A549 (cell line): ENCODE data around the gene PTTG1IP. TPM values are rescaled to one million over a fixed set of nuclear protein-coding genes. Genes with fewer than 3 reads are reported as not detected.

Source experiments
- ATAC-seq, 2 experiments: fragments of 200-7000 bp in 1 of 2; fragments of >200 bp in 1 of 2; cut with Nextera tagmentation in 1 of 2; cut with Tn5 transposase in 1 of 2; 3 replicates each; pipeline versions ENCODE4 v1.8.0 to v1.9.1; 2018 to 2020; ENCODE audit warnings: mild to moderate bottlenecking in 1 of 2, moderate library complexity in 1 of 2
- CTCF ChIA-PET: fragments of 300-600 bp; sonication (Branson Sonifier 250); formaldehyde crosslinking; extraction: SDS; loops from one replicate; lab custom pipeline; 2021; ENCODE audit warnings: antibody characterized with exemption, inconsistent platforms; lab: Yijun Ruan, JAX
- POLR2A ChIA-PET: fragments of 350-600 bp; formaldehyde crosslinking; extraction: SDS; loops from one replicate; lab custom pipeline; 2021; ENCODE audit warnings: antibody characterized with exemption, inconsistent platforms; lab: Yijun Ruan, JAX
- DNase-seq, 2 experiments: peaks; one replicate each; pipeline versions ENCODE4 v3.0.0 to v3.0.0-alpha.2; 2011 to 2016; ENCODE audit warnings: low read depth in 1 of 2, low spot score in 1 of 2
- FAIRE-seq: peaks from 2 replicates; lab custom pipeline; 2011; peaks lifted over from hg19 to GRCh38; lab: Jason Lieb, UNC
- H3K27ac ChIP-seq, 2 experiments: fragments of >200 bp; sonication (Bioruptor Twin); formaldehyde crosslinking; 3 replicates each; pipeline ENCODE4 v1.5.1; 2016 to 2017
- H3K4me1 ChIP-seq: fragments of >200 bp; sonication (Bioruptor Twin); formaldehyde crosslinking; 3 replicates; pipeline ENCODE4 v1.6.1; 2016
- H3K4me2 ChIP-seq: fragments of >200 bp; sonication (Bioruptor Twin); formaldehyde crosslinking; 3 replicates; pipeline ENCODE4 v1.6.1; 2016
- H3K4me3 ChIP-seq: fragments of >200 bp; sonication (Bioruptor Twin); formaldehyde crosslinking; 3 replicates; pipeline ENCODE4 v1.5.1; 2016
- H3K9me3 ChIP-seq: fragments of >200 bp; sonication (Bioruptor Twin); formaldehyde crosslinking; 3 replicates; pipeline ENCODE4 v1.6.1; 2016
- BCL3 ChIP-seq: fragments of >200 bp; sonication (Bioruptor Twin); formaldehyde crosslinking; IDR thresholded peaks from 3 replicates; pipeline ENCODE4 v1.6.1; 2016
- BHLHE40 ChIP-seq: IDR thresholded peaks from 2 replicates; pipeline ENCODE4 v1.6.1; 2012; ENCODE audit warnings: low read depth, low read length, inconsistent platforms
- CBX2 ChIP-seq: fragments of 200-600 bp; sonication (generic); IDR thresholded peaks from 2 replicates; pipeline ENCODE4 v1.6.1; 2016; ENCODE audit warnings: low read depth, mild to moderate bottlenecking, borderline replicate concordance
- CHD2 ChIP-seq: fragments of 150-350 bp; IDR thresholded peaks from 2 replicates; pipeline ENCODE4 v1.6.1; 2014; ENCODE audit warnings: low read length; ENCODE audit not compliant: partially characterized antibody
- CTCF ChIP-seq: fragments of >200 bp; sonication (Bioruptor Twin); formaldehyde crosslinking; IDR thresholded peaks from 3 replicates; pipeline ENCODE4 v1.5.1; 2016
- EHF ChIP-seq: fragments of 250-450 bp; sonication (Bioruptor Pico); IDR thresholded peaks from 2 replicates; pipeline ENCODE4 v1.5.0; 2020; ENCODE audit warnings: mild to moderate bottlenecking
- EHMT2 ChIP-seq: fragments of 200-600 bp; sonication (generic); IDR thresholded peaks from 2 replicates; pipeline ENCODE4 v1.6.1; 2016; ENCODE audit warnings: antibody characterized with exemption, low read depth, mild to moderate bottlenecking, moderate library complexity
- FOSB ChIP-seq: fragments of 250-450 bp; sonication (Bioruptor Pico); IDR thresholded peaks from 2 replicates; pipeline ENCODE4 v1.5.0; 2020; ENCODE audit warnings: mild to moderate bottlenecking, moderate library complexity
- FOSL2 ChIP-seq, 2 experiments: fragments of 450-650 bp in 1 of 2; fragments of >200 bp in 1 of 2; sonication (Bioruptor Twin) in 1 of 2; formaldehyde crosslinking; IDR thresholded peaks; 2 replicates each; pipeline versions ENCODE4 v1.5.0 to v1.6.1; 2016 to 2020; ENCODE audit warnings: mild to moderate bottlenecking in 1 of 2, moderate library complexity in 1 of 2
- GATA3 ChIP-seq: IDR thresholded peaks from 2 replicates; pipeline ENCODE4 v1.6.1; 2012; ENCODE audit warnings: borderline replicate concordance
- HEYL ChIP-seq: fragments of 250-450 bp; sonication (Bioruptor Pico); IDR thresholded peaks from 2 replicates; pipeline ENCODE4 v1.8.0; 2021; ENCODE audit warnings: mild to moderate bottlenecking, moderate library complexity
- JUN ChIP-seq, 2 experiments: fragments of >200 bp; sonication (Bioruptor Twin); formaldehyde crosslinking; IDR thresholded peaks; 2 replicates in 1 of 2; 3 replicates in 1 of 2; pipeline ENCODE4 v1.6.1; 2016 to 2017
- JUNB ChIP-seq: fragments of >200 bp; sonication (Bioruptor Twin); formaldehyde crosslinking; IDR thresholded peaks from 2 replicates; pipeline ENCODE4 v1.6.1; 2016
- KDM1A ChIP-seq: fragments of 200-600 bp; sonication (generic); IDR thresholded peaks from 2 replicates; pipeline ENCODE4 v1.6.1; 2016; ENCODE audit warnings: low read depth, mild to moderate bottlenecking
- KDM5A ChIP-seq: fragments of 200-600 bp; sonication (generic); IDR thresholded peaks from 2 replicates; pipeline ENCODE4 v1.6.1; 2016; ENCODE audit warnings: antibody characterized with exemption, mild to moderate bottlenecking
- MAZ ChIP-seq: fragments of 150-350 bp; IDR thresholded peaks from 2 replicates; pipeline ENCODE4 v1.6.1; 2014; ENCODE audit warnings: antibody characterized with exemption, low read depth, low read length, borderline replicate concordance
- MYC ChIP-seq: IDR thresholded peaks from 2 replicates; pipeline ENCODE4 v1.6.1; 2012; ENCODE audit warnings: mild to moderate bottlenecking, inconsistent platforms, low read length, improper control_type of control experiment, borderline replicate concordance
- PHF8 ChIP-seq: fragments of 200-600 bp; sonication (generic); IDR thresholded peaks from 2 replicates; pipeline ENCODE4 v1.6.1; 2016; ENCODE audit warnings: low read depth, mild to moderate bottlenecking, antibody characterized with exemption, moderate library complexity, borderline replicate concordance
- POLR2A ChIP-seq: IDR thresholded peaks from 2 replicates; pipeline ENCODE4 v1.6.1; 2012; ENCODE audit warnings: mild to moderate bottlenecking, low read length
- SMC3 ChIP-seq: fragments of >200 bp; sonication (Bioruptor Twin); formaldehyde crosslinking; IDR thresholded peaks from 3 replicates; pipeline ENCODE4 v1.6.1; 2018; ENCODE audit warnings: inconsistent platforms
- ZC3H11A ChIP-seq: fragments of 450-650 bp; IDR thresholded peaks from 2 replicates; pipeline ENCODE4 v1.6.1; 2014; ENCODE audit warnings: antibody characterized with exemption, mild to moderate bottlenecking
- WGBS: methylation state at CpG from one replicate; pipeline ENCODE4 v1.1.6; 2017; ENCODE audit errors: missing lambda C conversion rate; 5-methylcytosine and 5-hydroxymethylcytosine counted together
- polyA plus RNA-seq, 4 experiments: library from polyadenylated mRNA; depleted of rRNA in 3 of 4; stranded (reverse); fragments of >200 nt; fragmentation: RNase III in 1 of 4; extraction: RNeasy Plus Mini Kit Qiagen cat#74134 plus additional on column Dnase treatment in 1 of 4; gene quantifications; 2 replicates in 3 of 4; 3 replicates in 1 of 4; pipeline ENCODE4 v1.2.3, GENCODE V29; 2011 to 2017
- TF ChIP-seq, protein P1 (sequence below): IDR thresholded peaks from 2 replicates; pipeline ENCODE4 v1.6.1; 2012; ENCODE audit warnings: low read depth, borderline replicate concordance
- TF ChIP-seq, protein P2 (sequence below): fragments of 250-450 bp; sonication (Bioruptor Pico); IDR thresholded peaks from 2 replicates; pipeline ENCODE4 v1.5.0; 2020; ENCODE audit warnings: low read depth, mild to moderate bottlenecking, moderate library complexity
- TF ChIP-seq, protein P3 (sequence below): IDR thresholded peaks from 2 replicates; pipeline ENCODE4 v1.6.1; 2012

Gene PTTG1IP
- polyA plus RNA-seq, 2 of the 4 experiments (the other 2 are of a cell fraction) = 98.7 to 99.4 TPM

GRCh38 chr21:44870748-44871495 lies 2.6 kb downstream of the PTTG1IP start:
- DNase-seq (no peak), ATAC-seq (no peak), FAIRE-seq (no peak)
- Histone ChIP-seq H3K27ac (peak overlapping the region; percentile 92 to 97), H3K4me3 (peak overlapping the region; percentile 86; the same call in 2 of the 3 replicates), H3K4me2 (peak overlapping the region; percentile 99), H3K9me3 (no peaks in the 10 kb centered on the region), H3K4me1 (peaks cover 65% of the 10 kb centered on the region)
- TF ChIP-seq ZC3H11A (no peak), CBX2 (no peak), CHD2 (no peak), JUN (IDR thresholded peaks at IDR 0.05) (no peak), GATA3 (no peak), POLR2A (no peak)
- TF ChIP-seq, protein P1, sequence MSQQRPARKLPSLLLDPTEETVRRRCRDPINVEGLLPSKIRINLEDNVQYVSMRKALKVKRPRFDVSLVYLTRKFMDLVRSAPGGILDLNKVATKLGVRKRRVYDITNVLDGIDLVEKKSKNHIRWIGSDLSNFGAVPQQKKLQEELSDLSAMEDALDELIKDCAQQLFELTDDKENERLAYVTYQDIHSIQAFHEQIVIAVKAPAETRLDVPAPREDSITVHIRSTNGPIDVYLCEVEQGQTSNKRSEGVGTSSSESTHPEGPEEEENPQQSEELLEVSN = no peak
- TF ChIP-seq, protein P2, sequence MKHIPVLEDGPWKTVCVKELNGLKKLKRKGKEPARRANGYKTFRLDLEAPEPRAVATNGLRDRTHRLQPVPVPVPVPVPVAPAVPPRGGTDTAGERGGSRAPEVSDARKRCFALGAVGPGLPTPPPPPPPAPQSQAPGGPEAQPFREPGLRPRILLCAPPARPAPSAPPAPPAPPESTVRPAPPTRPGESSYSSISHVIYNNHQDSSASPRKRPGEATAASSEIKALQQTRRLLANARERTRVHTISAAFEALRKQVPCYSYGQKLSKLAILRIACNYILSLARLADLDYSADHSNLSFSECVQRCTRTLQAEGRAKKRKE (CRISPR knock-in tag) = no peak
- ChIA-PET CTCF (no interaction called here), POLR2A (no interaction called here)
- 25% methylated on average over 9 of the region's 10 CpGs for WGBS

DNA sequence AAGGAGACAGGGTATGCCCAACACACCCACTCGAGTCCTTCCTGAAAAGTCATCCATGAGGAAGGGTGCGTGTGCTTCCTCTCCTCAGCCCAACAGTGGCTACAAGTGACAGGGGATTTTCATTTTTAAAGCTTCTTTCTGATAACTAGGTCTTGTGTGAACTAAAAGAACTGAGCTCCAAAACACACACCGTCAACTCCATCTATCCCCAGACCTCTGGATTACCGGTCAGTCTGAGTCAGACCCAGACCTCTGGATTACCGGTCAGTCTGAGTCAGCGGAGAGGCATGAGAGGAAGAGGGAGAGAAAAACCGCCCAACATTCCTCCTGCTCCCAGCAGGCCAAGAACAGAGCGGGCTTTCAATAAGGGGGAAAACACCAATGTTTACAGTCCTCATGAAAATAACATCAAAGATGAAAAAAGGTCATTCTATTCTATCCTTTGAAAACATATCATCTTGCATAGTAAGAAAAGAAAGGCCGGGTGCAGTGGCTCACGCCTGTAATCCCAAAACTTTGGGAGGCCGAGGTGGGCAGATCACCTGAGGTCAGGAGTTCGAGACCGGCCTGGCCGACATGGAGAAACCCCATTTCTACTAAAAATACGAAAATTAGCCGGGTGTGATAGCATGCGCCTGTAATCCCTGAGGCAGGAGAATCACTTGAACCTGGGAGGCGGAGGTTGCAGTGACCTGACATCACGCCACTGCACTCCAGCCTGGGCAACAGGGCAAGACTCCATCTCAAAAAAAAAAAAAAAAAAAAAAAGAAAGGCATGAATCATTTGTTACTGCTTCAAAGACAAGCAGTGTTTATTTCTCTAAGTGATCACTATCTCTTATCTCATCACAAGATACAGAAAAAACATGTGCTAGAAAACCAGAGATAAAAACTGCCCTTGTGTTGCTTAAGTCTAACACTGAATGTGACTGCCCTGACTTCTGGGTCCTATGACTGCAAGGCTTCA lies 3.4 kb downstream of the PTTG1IP start:
- WGBS = 4% methylated on average over 19 of the region's 19 CpGs

DNA sequence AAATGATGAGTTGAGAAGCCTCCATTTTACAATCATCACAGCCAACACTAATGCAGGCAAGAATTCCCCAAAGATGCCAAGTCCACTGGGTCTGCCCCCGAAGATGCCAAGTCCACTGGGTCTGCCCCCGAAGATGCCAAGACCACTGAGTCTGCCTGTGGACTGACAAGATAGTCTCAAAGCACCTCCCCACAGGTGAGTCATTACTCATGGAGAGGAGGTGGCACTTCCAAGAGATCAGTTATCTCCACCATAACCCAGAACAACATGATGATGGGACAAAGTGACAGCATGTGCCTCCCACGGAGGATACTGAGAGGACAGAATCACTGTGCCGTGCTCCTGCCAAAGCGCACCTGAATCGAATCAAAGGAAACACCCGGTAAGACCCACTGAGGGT lies 4.8 kb downstream of the PTTG1IP start:
- POLR2A ChIA-PET = no interaction called here
- FAIRE-seq (no peak), DNase-seq (no peak), ATAC-seq (no peak)
- CTCF ChIA-PET = interaction anchor here (1.1 kb wide), 1 partner anchor 25 kb away, joined by 3 read pairs; no protein-coding TSS in a partner anchor
- Histone ChIP-seq H3K4me2 (peak overlapping the region; percentile 99), H3K4me1 (peaks cover 60% of the 10 kb centered on the region), H3K4me3 (no peak overlapping the region), H3K9me3 (no peaks in the 10 kb centered on the region), H3K27ac (peak overlapping the region; percentile 92 to 97)
- WGBS = 89% methylated on average over 7 of the region's 7 CpGs
- TF ChIP-seq SMC3 = no peak
- TF ChIP-seq EHMT2 = no peak
- no peak for TF ChIP-seq BHLHE40
- no peak for TF ChIP-seq CTCF
- no peak for TF ChIP-seq EHF (CRISPR knock-in tag)
- no peak for TF ChIP-seq MAZ
- no peak for TF ChIP-seq BCL3
- TF ChIP-seq KDM5A = no peak
- TF ChIP-seq PHF8 = no peak
- no peak for TF ChIP-seq HEYL
- TF ChIP-seq JUNB = no peak
- TF ChIP-seq MYC = no peak

More for the DNA sequence above, 3.4 kb downstream of the PTTG1IP start:
- H3K4me1 ChIP-seq = peaks cover 66% of the 10 kb centered on the region
- ChIA-PET POLR2A (interaction anchor here (0.5 kb wide), 1 partner anchor 35 kb away, joined by 4 read pairs; no protein-coding TSS in a partner anchor), CTCF (interaction anchor here (0.9 kb wide), 1 partner anchor 42 kb away, joined by 3 read pairs; no protein-coding TSS in a partner anchor)
- peak; percentile 69 to 83 for ATAC-seq
- H3K4me2 ChIP-seq = peak overlapping the region; percentile 99
- no peak for FAIRE-seq
- peak overlapping the region; percentile 86 for H3K4me3 ChIP-seq
- no peaks in the 10 kb centered on the region for H3K9me3 ChIP-seq
- TF ChIP-seq, protein P3, sequence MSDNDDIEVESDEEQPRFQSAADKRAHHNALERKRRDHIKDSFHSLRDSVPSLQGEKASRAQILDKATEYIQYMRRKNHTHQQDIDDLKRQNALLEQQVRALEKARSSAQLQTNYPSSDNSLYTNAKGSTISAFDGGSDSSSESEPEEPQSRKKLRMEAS = no peak; the same call in 1 of the 2 replicates
- TF ChIP-seq FOSB (CRISPR knock-in tag) = no peak
- no peak for TF ChIP-seq KDM1A
- TF ChIP-seq GATA3 = peak; percentile 83
- peak; percentile 43; the same call in 1 of the 2 replicates for TF ChIP-seq FOSL2 (IDR thresholded peaks at IDR 0.05)
- TF ChIP-seq FOSL2 (CRISPR knock-in tag; IDR thresholded peaks at IDR 0.05) = peak; percentile 91
- TF ChIP-seq JUNB = peak; percentile 63
- peak; percentile 35 to 58; a peak in 1 of 5 replicates for TF ChIP-seq JUN (IDR thresholded peaks at IDR 0.05)
- TF ChIP-seq, all 56 proteins: peak for 4
- DNase-seq = peak; percentile 60 to 85
- peak overlapping the region; percentile 92 to 97 for H3K27ac ChIP-seq
